Measurements from ENCODE around the gene PTBP1. TPM values are rescaled to one million over a fixed set of nuclear protein-coding genes. Genes with fewer than 3 reads are reported as not detected.
A peak's percentile ranks its signal among the peaks of the same experiment; 100 is the strongest.

Gene PTBP1
- total and polyA plus RNA-seq, 9 of the 15 experiments (the other 6 are each of a cell fraction or from before 2014, with no cell fraction given) = 14.0 to 759 (median 234) TPM

DNA sequence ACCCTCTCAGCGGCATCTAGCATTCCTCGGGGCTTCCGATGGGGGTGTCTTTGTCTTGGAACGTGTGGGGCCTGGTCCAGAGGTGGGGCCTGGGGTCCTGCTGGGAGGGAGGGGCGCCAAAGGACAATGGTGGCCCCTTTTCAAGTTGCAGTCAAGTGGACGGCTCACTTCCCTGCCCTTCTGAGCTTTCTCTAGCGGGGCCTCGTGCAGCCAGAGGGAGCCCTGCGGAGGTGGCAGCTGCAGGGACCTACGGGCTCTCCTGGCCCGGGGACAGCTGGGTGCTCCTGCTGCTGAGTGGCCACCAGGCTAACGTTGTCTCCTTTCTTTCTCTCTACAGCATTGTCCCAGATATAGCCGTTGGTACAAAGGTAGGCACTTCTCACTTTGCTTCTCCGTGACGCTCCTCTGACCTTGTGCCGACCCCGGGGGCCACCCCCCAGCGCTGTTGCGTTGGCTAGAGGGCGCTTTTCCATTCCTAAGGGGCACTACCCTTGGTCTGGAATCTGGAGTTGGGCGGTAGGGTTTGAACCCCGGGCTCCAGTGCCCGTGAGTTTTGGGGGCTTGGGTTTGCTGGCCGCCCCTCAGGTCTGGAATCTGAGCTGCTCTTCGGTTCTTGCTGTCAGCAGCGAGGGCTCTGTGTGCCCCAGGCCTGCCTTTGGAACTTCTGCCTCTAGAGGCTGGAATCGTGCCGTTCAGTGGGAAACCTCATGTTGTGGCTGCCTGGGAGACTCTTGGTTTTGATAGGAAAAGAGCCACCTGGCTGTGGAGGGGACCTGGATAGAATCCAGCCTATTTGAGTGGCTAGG, 2.0 kb downstream of the PTBP1 start (continued):
- TF ChIP-seq, protein P1, sequence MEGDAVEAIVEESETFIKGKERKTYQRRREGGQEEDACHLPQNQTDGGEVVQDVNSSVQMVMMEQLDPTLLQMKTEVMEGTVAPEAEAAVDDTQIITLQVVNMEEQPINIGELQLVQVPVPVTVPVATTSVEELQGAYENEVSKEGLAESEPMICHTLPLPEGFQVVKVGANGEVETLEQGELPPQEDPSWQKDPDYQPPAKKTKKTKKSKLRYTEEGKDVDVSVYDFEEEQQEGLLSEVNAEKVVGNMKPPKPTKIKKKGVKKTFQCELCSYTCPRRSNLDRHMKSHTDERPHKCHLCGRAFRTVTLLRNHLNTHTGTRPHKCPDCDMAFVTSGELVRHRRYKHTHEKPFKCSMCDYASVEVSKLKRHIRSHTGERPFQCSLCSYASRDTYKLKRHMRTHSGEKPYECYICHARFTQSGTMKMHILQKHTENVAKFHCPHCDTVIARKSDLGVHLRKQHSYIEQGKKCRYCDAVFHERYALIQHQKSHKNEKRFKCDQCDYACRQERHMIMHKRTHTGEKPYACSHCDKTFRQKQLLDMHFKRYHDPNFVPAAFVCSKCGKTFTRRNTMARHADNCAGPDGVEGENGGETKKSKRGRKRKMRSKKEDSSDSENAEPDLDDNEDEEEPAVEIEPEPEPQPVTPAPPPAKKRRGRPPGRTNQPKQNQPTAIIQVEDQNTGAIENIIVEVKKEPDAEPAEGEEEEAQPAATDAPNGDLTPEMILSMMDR (IDR thresholded peaks at IDR 0.05 in 2 of 3, conservative IDR thresholded peaks at IDR 0.05 in 1 of 3; ENCODE audit: insufficient read depth in 2 of 3, low read depth in 1 of 3, low read length in 3 of 3) = peak in 1 of 3 experiments; percentile 47; a peak in 4 of 6 replicates
- peak; percentile 34; the same call in 1 of the 2 replicates for TF ChIP-seq GABPB1 (CRISPR knock-in tag; IDR thresholded peaks at IDR 0.05)
- TF ChIP-seq, protein P2, sequence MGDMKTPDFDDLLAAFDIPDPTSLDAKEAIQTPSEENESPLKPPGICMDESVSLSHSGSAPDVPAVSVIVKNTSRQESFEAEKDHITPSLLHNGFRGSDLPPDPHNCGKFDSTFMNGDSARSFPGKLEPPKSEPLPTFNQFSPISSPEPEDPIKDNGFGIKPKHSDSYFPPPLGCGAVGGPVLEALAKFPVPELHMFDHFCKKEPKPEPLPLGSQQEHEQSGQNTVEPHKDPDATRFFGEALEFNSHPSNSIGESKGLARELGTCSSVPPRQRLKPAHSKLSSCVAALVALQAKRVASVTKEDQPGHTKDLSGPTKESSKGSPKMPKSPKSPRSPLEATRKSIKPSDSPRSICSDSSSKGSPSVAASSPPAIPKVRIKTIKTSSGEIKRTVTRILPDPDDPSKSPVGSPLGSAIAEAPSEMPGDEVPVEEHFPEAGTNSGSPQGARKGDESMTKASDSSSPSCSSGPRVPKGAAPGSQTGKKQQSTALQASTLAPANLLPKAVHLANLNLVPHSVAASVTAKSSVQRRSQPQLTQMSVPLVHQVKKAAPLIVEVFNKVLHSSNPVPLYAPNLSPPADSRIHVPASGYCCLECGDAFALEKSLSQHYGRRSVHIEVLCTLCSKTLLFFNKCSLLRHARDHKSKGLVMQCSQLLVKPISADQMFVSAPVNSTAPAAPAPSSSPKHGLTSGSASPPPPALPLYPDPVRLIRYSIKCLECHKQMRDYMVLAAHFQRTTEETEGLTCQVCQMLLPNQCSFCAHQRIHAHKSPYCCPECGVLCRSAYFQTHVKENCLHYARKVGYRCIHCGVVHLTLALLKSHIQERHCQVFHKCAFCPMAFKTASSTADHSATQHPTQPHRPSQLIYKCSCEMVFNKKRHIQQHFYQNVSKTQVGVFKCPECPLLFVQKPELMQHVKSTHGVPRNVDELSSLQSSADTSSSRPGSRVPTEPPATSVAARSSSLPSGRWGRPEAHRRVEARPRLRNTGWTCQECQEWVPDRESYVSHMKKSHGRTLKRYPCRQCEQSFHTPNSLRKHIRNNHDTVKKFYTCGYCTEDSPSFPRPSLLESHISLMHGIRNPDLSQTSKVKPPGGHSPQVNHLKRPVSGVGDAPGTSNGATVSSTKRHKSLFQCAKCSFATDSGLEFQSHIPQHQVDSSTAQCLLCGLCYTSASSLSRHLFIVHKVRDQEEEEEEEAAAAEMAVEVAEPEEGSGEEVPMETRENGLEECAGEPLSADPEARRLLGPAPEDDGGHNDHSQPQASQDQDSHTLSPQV (IDR thresholded peaks at IDR 0.05) = peak; percentile 48; the same call in 1 of the 2 replicates
- peak; percentile 60 for TF ChIP-seq SNRNP70 (optimal IDR thresholded peaks at IDR 0.05; ENCODE audit: low read depth, low read length)
- TF ChIP-seq RBBP5 (IDR thresholded peaks at IDR 0.05; ENCODE audit: borderline replicate concordance, insufficient read depth, low read length, poor library complexity, severe bottlenecking) = peak; percentile 39
- TF ChIP-seq CXXC5 (CRISPR knock-in tag; IDR thresholded peaks at IDR 0.05) = peak; percentile 32; the same call in 1 of the 2 replicates
- 0 out of 4 replicates have a peak, but pooled peaks of 1 of the 2 experiments have one; percentile 28 for TF ChIP-seq HDAC1 (IDR thresholded peaks at IDR 0.05)
- TF ChIP-seq, protein P3, sequence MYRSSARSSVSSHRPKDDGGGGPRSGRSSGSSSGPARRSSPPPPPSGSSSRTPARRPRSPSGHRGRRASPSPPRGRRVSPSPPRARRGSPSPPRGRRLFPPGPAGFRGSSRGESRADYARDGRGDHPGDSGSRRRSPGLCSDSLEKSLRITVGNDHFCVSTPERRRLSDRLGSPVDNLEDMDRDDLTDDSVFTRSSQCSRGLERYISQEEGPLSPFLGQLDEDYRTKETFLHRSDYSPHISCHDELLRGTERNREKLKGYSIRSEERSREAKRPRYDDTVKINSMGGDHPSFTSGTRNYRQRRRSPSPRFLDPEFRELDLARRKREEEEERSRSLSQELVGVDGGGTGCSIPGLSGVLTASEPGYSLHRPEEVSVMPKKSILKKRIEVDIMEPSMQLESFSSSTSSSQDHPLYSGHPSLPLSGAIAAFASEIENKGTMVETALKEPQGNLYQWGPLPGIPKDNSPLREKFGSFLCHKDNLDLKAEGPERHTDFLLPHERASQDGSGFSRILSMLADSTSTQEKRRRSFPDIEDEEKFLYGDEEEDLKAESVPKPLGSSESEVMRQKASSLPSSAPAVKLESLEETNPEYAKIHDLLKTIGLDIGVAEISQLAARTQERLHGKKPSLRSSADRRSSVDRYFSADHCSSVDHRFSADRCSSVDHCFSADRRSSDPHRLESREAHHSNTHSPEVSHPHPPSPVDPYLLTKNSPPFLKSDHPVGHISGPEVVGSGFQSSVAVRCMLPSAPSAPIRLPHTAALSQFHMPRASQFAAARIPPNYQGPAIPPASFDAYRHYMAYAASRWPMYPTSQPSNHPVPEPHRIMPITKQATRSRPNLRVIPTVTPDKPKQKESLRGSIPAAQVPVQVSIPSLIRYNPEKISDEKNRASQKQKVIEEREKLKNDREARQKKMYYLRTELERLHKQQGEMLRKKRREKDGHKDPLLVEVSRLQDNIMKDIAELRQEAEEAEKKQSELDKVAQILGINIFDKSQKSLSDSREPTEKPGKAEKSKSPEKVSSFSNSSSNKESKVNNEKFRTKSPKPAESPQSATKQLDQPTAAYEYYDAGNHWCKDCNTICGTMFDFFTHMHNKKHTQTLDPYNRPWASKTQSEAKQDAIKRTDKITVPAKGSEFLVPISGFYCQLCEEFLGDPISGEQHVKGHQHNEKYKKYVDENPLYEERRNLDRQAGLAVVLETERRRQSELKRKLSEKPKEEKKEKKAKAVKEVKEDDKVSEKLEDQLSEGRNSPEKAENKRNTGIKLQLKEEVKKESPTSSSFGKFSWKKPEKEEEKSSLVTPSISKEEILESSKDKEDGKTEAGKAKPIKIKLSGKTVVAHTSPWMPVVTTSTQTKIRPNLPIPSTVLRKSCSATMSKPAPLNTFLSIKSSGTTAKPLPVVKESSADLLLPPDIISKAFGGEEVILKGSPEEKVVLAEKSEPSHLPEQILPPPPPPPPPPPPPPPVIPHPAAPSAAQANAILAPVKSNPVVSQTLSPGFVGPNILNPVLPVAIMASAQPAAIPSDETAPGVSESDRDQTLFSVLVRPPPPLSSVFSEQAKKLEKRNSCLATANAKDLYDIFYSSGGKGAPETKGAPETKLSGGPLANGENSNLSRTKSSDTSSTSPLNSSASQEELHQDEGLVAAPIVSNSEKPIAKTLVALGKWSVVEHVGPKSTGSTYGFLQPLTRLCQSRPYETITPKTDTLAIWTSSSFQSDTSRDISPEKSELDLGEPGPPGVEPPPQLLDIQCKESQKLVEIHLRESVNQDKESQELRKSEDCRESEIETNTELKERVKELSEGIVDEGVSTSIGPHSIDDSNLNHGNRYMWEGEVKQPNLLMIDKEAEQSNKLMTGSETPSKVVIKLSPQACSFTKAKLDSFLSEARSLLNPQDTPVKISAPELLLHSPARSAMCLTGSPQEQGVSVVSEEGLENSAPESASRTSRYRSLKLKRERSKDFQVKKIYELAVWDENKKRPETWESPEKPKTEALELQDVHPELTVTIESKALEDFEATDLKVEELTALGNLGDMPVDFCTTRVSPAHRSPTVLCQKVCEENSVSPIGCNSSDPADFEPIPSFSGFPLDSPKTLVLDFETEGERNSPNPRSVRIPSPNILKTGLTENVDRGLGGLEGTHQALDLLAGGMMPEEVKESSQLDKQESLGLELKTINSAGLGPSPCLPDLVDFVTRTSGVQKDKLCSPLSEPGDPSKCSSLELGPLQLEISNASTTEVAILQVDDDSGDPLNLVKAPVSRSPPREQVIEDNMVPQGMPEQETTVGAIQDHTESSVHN (IDR thresholded peaks at IDR 0.05; ENCODE audit: borderline replicate concordance in 1 of 2, low read depth in 1 of 2) = no peak
- TF ChIP-seq, protein P4, sequence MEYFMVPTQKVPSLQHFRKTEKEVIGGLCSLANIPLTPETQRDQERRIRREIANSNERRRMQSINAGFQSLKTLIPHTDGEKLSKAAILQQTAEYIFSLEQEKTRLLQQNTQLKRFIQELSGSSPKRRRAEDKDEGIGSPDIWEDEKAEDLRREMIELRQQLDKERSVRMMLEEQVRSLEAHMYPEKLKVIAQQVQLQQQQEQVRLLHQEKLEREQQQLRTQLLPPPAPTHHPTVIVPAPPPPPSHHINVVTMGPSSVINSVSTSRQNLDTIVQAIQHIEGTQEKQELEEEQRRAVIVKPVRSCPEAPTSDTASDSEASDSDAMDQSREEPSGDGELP (CRISPR knock-in tag; IDR thresholded peaks at IDR 0.05; ENCODE audit: borderline replicate concordance) = peak; percentile 55; the same call in 1 of the 2 replicates

Measured in K562 (cell line).